Osteoblast (primary cell): Measurements from ENCODE around the gene RBP3. TPM values are rescaled to one million over a fixed set of nuclear protein-coding genes. Genes with fewer than 3 reads are reported as not detected.

Experiments used
- DNase-seq: peaks from one replicate; pipeline ENCODE4 v3.0.0; 2011; ENCODE audit warnings: low spot score, mixed read lengths; ENCODE audit not compliant: insufficient read length; ENCODE audit errors: missing footprints
- H2AFZ ChIP-seq: 2 replicates; pipeline ENCODE4 v1.6.0; 2011; ENCODE audit warnings: mild to moderate bottlenecking, low read length
- H3K27ac ChIP-seq: 2 replicates; pipeline ENCODE4 v1.5.1; 2011; ENCODE audit warnings: mild to moderate bottlenecking, low read depth, low read length, moderate library complexity
- H3K27me3 ChIP-seq: 2 replicates; pipeline ENCODE4 v1.6.0; 2012; ENCODE audit warnings: mild to moderate bottlenecking, control low read depth, inconsistent platforms, low read length, moderate library complexity; ENCODE audit not compliant: insufficient read depth
- H3K36me3 ChIP-seq: 2 replicates; pipeline ENCODE4 v1.5.1; 2011; ENCODE audit warnings: mild to moderate bottlenecking, low read length, control low read depth, moderate library complexity; ENCODE audit not compliant: insufficient read depth
- H3K4me1 ChIP-seq: 2 replicates; pipeline ENCODE4 v1.5.1; 2011; ENCODE audit warnings: mild to moderate bottlenecking, low read length, control low read depth, moderate library complexity; ENCODE audit not compliant: insufficient read depth
- H3K4me2 ChIP-seq: 2 replicates; pipeline ENCODE4 v1.6.0; 2011; ENCODE audit warnings: mild to moderate bottlenecking, low read length; ENCODE audit not compliant: insufficient read depth
- H3K4me3 ChIP-seq: fragments of 200-600 bp; sonication (generic); 3 replicates; pipeline ENCODE4 v1.5.1; 2012; ENCODE audit warnings: mild to moderate bottlenecking, low read length, inconsistent platforms; ENCODE audit not compliant: insufficient read depth
- H3K79me2 ChIP-seq: 2 replicates; pipeline ENCODE4 v1.6.0; 2012; ENCODE audit warnings: mild to moderate bottlenecking, low read length, control low read depth, inconsistent platforms; ENCODE audit not compliant: insufficient read depth
- H3K9me3 ChIP-seq: 2 replicates; pipeline ENCODE4 v1.5.1; 2011; ENCODE audit warnings: low read depth, low read length, control low read depth
- H4K20me1 ChIP-seq: 2 replicates; pipeline ENCODE4 v1.6.0; 2012; ENCODE audit warnings: mild to moderate bottlenecking, low read length, control low read depth; ENCODE audit not compliant: insufficient read depth
- CTCF ChIP-seq: IDR thresholded peaks from 2 replicates; pipeline ENCODE4 v1.5.1; 2011; ENCODE audit warnings: mild to moderate bottlenecking, low read depth, low read length, moderate library complexity; ENCODE audit errors: extremely low read depth
- total RNA-seq: library from RNA; depleted of rRNA; stranded (reverse); fragments of >200 nt; gene quantifications from 2 replicates; pipeline ENCODE4 v1.2.3, GENCODE V29; 2012

RBP3 gene
- total RNA-seq, 1 donor, result not detected

- no peak overlapping the region for H3K27ac ChIP-seq
- no peak overlapping the region for H2AFZ ChIP-seq
- H3K36me3 ChIP-seq, result no peaks in the 10 kb centered on the region
- H3K9me3 ChIP-seq, result no peaks in the 10 kb centered on the region
- H3K27me3 ChIP-seq, result peaks cover 7% of the 10 kb centered on the region
- H3K4me1 ChIP-seq, result no peaks in the 10 kb centered on the region
- no peak overlapping the region for H3K4me2 ChIP-seq
- H4K20me1 ChIP-seq, result no peaks in the 10 kb centered on the region
- no peak overlapping the region for H3K4me3 ChIP-seq
- TF ChIP-seq CTCF, result no peak
- DNase-seq, result peak; percentile 72
- H3K79me2 ChIP-seq, result no peaks in the 10 kb centered on the region
Measured at GRCh38 chr10:47366731-47367460, 18.7 kb downstream of the RBP3 start.

- H2AFZ ChIP-seq, result no peak overlapping the region
- no peaks in the 10 kb centered on the region for H3K36me3 ChIP-seq
- H3K4me2 ChIP-seq, result no peak overlapping the region
- no peaks in the 10 kb centered on the region for H3K4me1 ChIP-seq
- no peak for TF ChIP-seq CTCF
- peak; percentile 71 for DNase-seq
- H3K9me3 ChIP-seq, result no peaks in the 10 kb centered on the region
- H3K4me3 ChIP-seq, result no peak overlapping the region
- no peak overlapping the region for H3K27ac ChIP-seq
- H4K20me1 ChIP-seq, result no peaks in the 10 kb centered on the region
- H3K79me2 ChIP-seq, result no peaks in the 10 kb centered on the region
- H3K27me3 ChIP-seq, result peaks cover 7% of the 10 kb centered on the region
Measured at GRCh38 chr10:47367646-47368045, 19.5 kb downstream of the RBP3 start.

- Histone ChIP-seq H3K27me3 (peaks cover 7% of the 10 kb centered on the region), H3K36me3 (no peaks in the 10 kb centered on the region), H3K9me3 (no peaks in the 10 kb centered on the region), H3K4me3 (no peak overlapping the region), H2AFZ (no peak overlapping the region), H3K4me2 (no peak overlapping the region), H3K79me2 (no peaks in the 10 kb centered on the region), H3K27ac (no peak overlapping the region), H4K20me1 (no peaks in the 10 kb centered on the region), H3K4me1 (no peaks in the 10 kb centered on the region)
- DNase-seq, result peak; percentile 55
- TF ChIP-seq CTCF, result no peak
Measured at GRCh38 chr10:47368431-47369180, 20.4 kb downstream of the RBP3 start.

- H3K4me1 ChIP-seq, result no peaks in the 10 kb centered on the region
- H3K27ac ChIP-seq, result no peak overlapping the region
- H3K4me3 ChIP-seq, result no peak overlapping the region
- DNase-seq, result peak; percentile 15
- H3K36me3 ChIP-seq, result no peaks in the 10 kb centered on the region
- H3K4me2 ChIP-seq, result no peak overlapping the region
- H3K9me3 ChIP-seq, result no peaks in the 10 kb centered on the region
- H3K79me2 ChIP-seq, result no peaks in the 10 kb centered on the region
- H4K20me1 ChIP-seq, result no peaks in the 10 kb centered on the region
- TF ChIP-seq CTCF, result no peak
- no peak overlapping the region for H2AFZ ChIP-seq
- peaks cover 7% of the 10 kb centered on the region for H3K27me3 ChIP-seq
Measured at GRCh38 chr10:47369251-47369894, 21.2 kb downstream of the RBP3 start.
